GM18511 (cell line): Measurements from ENCODE around the gene C7orf33.
"Not testable (repeated sequence)": the region's sequence is repeated elsewhere in the genome, so short reads cannot be mapped to it uniquely, and the experiment has no call there.

Source experiments
- ATAC-seq: cut with Tn5 transposase; IDR thresholded peaks from one replicate; pipeline ENCODE4 v1.9.1; 2021; ENCODE audit warnings: mild to moderate bottlenecking, moderate library complexity; ENCODE audit not compliant: unreplicated experiment

Gene C7orf33, protein sequence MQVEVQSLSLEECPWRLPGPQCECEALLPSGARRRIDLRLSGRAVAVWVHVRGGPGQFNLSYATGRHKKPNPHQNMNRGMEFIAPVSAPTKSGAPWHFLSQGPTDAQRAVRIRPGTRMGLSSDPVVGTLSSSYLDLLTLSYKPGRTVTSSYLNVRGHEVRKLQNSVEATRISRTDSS

DNA sequence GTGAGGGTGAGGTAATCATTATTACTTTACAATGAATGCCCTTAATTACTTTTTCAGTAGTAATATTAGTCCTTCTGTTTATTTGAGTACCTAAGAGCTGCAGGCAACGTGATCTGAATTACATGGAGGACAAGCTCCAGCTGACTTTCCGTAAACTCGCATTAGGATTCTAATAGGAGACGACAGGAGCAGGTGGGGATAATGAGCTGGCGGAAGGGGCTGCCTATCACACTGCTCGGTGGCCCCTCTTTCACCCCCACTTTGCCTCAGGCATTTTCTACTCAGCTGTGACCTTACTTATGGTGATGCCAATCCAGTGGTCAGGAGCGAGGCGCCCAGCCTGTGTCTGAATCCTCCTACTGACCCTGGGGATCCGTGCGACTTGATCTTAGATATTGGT lies at the start of gene C7orf33:
Gene C7orf33 (plus strand): TSS at position 296 of the 400 bp plus-strand sequence. CDS start 160 bp downstream, outside the sequence.
- no peak for ATAC-seq

DNA sequence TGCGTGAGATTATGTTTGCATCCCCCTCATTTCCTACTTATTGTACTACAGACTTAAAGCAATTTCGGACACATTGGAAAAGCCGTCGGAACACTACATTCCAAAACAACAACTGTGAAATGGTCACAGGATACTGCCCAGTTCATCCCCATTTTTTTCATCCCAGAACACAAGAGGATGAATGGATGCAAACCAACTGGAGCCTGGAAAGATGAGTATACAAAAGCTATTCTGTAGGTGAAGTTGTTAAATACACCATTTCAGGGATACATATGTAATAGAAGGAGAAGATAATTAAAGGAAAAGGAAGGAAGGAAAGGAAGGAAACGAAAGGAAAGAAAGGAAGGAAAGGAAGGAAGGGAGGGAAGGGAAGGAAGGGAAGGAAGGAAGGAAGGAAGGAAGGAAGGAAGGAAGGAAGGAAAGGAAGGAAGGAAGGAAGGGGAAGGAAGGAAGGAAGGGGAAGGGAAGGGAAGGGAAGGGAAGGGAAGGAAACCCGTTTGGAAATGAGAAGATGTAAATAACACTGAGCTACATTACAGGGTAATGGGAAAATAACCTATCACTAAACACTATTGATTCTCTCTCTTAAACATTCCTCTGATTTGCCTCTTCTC lies 48.6 kb upstream of the C7orf33 start:
- ATAC-seq: no peak

DNA sequence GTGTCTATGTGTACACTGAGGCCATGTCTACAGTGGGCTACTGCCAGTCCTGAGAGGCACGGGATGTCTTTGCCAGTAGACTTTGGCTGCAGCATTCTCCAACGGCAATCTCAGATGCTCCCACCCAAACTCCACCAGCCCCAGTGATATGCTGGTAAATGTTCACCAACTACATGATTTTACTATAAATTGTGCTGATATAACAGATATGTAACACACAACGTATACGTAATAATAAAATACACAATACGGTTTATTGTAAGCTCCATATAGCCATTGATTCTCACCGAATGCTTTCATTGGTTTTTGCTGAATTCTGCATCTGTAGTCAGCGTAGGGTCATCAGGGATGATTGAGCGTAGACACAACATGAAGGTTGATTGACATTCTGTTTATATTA lies 47.3 kb upstream of the C7orf33 start:
- no peak for ATAC-seq

DNA sequence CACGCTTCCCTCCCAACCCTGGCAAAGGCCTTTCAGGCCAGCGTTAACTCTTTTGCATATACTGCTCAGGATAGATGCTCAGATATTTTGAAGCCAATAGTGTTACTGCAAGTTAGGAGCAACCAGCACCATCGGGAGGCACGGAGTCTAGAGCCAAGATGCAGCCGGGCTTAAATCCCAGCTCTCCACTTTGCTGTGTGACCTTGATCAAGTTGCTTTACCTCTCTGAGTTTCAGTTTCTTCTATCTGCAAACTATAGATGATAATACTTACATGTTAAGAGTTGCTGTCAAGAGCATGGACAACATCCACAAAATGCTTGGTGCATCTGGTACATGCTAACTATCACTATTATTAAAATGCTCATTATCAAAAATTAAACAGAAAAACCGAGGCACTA lies 45.4 kb upstream of the C7orf33 start:
- no peak for ATAC-seq

DNA sequence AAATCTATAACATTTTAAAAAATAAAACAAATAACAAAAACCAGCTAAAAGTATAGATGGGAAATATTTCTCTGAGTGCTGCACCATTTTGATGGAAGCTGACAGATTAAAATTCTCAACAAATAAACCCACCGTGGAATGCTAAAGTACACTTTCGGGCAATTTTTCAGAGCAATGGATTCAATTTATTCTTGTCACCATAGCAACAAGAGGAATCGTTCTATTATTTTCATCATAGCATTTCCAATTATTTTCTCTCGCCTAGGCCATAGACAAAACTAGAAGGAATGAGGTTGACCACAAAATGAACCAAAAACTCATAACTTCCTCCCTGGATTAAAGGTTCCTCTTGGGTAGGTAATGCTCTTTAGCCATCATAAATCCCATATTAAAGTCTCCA lies 44.6 kb upstream of the C7orf33 start:
- ATAC-seq: no peak

DNA sequence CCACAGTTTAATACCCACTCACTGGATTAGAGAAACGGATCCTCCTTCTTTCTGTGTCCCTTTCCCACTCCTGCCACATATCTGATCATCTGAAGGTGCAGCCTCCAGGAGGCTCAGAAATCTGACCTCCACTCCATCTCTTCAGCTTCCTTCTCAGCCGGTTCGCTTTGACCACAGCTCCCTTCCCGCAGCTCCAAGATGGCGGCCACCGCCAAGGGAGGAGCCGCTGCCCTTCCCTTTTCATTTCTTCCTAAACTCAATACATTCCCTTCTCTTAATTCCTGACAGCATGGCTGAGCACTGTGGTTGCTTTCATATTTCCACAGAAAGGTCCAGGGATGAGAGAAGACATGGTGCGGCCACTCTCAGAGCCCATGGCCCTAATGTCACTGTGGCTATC lies 43.7 kb upstream of the C7orf33 start:
- no peak for ATAC-seq

DNA sequence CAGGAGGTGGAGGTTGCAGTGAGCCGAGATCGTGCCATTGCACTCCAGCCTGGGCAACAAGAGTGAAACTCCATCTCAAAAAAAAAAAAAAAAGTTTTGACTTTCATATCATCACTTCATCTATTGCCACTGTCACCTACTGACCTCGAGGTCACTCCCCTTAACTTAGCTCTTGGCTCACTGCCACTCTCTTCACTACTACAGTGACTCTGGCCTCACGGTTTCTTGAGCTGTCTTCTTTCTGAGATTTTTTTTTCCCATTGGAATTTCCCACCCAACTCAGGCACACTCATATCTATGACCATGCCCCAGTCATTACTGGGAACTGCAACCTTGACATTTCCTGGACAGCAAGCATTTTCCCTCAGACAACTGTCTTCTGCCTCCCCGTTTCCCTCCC lies 42.6 kb upstream of the C7orf33 start:
- ATAC-seq: no peak

DNA sequence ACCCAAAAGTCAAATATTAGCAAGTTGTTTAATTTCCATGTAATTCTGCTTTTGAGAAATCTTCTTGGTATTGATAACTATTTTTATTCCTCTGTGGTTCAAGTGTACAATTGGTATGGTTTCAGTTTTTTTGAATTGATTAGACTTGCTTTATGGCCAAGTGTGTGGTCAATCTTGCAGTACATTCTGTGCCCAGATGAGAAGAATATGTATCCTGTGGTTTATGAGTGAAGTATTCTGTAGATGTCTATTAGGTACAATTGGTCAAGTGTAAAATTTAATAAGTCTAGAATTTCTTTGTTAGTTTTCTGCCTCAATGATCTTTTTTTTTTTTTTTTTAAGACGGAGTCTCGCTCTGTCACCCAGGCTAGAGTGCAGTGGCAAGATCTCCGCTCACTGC lies 36.6 kb upstream of the C7orf33 start:
- ATAC-seq: no peak

DNA sequence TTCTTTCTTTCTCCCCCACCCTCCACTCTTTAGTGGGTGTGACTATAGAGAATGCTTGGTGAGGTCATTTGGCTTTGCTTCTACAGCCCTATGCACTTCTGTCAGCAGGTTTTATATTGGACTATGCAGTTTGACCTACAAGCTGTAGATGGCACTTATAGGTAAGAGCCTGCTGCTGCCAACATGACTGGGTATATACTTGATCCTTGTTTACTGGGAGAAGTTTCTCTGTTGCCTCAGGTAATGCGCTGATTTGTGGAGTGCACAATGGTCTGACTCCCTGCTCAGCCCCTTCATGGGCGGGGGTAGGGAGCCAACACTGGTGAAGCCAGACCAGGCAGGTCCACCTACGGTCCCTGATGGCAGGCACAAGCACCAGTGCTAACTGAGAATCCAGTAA lies 33.7 kb upstream of the C7orf33 start:
- no peak for ATAC-seq

DNA sequence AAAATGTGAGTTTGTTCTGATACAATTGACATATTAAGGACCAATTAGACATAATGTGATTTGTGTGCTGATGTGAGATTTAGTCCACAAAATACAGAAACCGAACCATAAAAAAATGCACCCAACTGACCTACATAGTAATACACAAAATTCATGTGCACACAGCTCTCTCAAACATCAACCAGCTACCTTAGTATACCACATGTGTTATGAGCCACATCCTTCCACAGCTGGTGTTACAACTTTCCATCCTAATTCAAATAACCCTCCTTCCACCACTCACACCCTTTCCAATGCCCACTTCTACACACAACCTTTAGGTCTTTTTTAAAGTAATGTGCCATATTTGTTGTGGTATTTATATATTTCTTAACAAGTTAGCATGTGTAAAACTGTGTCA lies 31.7 kb upstream of the C7orf33 start:
- ATAC-seq: no peak

DNA sequence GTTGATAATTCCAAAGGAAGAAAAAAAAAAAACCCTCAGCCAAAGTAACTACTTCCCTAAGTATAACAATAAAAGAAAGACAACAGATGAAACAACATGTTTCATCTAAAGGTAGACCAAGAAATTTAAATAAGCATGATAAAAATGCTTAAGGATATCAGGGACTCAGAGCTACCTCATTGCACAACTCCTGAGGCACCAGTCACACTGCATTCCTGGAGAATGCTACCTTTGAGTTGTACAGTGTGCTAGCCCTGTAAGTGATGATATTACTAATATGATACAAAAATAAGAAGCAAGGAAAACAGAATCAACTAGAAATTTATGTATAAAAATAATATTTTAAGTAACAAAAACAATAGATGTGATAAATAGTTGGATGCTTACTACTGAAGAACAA lies 29.5 kb upstream of the C7orf33 start:
- no peak for ATAC-seq

DNA sequence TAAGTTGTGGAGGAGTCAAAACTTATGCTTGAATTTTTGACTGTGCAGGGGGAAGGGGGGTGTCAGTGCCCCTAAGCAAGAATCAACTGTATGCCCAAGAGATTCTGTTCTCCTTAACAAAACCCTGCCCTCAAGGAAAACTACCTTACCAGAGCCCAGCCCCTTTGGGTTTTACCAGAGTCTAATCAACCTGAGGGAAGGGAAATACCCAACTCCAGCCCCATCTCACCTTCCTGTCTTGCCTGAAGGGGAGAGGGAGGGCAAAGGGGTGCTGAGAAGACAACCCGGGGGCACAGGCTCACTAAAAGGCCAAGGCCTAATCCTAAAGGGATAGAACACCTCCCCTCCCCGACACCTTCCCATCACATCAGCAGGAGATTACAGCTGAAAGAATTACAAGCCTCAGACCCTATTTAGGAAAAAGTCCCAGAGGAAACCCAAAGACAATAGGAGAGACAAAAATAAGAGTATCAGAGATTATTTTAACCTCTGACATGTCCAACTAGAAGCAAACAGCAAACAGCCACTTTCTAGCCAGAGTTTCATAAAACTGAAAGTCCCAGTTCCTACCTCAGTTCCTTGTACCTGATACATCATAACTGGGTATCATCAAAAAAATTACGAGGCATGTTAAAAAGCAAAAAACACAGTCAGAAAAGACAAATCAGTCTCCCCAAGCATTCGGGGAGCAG lies 26.8 kb upstream of the C7orf33 start:
- peak; percentile 52 for ATAC-seq

DNA sequence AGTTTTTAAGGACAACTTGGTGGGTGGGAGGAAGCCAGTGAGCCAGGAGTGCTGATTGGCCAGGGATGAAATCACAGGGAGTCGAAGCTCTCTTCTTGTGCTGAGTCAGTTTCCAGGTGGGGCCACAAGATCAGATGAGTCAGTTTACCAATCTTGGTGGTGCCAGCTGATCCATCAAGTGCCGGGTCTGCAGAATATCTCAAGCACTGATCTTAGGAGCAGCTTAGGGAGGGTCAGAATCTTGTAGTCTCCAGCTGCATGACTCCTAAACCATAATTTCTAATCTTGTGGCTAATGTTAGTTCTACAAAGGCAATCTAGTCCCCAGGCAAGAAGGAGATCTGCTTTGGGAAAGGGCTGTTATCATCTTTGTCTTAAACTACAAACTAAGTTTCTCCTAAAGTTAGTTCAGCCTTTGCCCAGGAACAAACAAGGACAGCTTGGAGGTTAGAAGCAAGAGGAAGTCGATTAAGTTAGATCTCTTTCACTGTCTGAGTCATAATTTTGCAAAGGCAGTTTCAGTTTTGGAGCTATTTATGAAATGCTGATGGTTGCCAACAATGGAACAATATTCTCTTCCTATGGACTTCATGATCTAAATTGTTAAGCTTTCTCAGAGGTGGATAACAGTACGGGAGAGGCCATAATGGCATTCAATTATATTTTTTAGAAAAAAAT lies 26.2 kb upstream of the C7orf33 start:
- peak; percentile 91 for ATAC-seq

DNA sequence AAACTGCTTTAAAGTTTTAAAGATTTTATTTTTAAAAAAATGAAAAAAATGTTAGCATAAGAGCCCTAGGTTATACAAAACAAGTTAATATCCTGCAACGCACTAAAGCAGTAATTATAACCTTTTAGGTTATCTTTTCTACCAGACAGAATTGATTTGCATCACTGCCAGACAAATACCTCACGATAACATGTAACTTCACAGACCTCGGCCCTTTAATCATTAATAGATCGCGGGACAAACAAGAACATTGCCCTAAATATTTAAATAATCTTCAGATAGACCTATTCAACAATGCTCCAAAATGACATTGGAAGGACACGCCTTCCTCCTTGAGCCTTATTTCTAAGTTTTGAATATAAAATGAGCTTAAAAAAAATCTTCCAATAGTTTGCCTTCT lies 23.8 kb upstream of the C7orf33 start:
- ATAC-seq: no peak

DNA sequence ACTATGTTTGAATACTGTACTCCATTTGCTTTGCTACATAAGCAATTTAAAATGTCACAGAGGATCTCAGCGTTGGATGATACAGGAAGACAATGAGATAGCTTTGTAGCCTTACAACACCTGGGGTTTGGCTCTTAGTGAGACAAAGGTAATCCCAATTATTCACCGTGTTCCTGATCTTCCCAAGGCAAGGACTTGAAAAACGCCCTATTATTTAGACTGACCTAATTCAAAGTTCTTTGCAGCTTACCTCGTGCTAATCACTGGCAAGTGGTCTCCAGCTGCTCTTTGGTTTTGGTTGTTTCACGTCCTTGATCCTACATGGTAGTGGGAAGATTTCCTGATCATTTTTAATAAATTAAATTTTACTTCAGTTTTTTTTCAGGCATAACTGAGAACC lies 23.0 kb upstream of the C7orf33 start:
- no peak for ATAC-seq

DNA sequence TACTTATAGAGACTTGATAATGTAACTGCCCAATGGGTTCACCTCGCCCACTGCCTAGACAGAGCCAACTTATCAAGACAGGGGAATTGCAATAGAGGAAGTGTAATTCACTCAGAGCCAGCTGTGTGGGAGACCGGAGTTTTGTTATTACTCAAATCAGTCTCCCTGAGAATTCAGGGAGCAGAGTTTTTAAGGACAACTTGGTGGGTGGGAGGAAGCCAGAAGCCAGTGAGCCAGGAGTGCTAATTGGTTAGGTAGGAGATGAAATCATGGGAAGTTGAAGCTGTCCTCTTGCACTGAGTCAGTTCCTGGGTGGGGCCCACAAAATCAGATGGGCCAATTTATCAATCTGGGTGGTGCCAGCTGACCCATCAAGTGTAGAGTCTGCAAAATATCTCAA lies 20.1 kb upstream of the C7orf33 start:
- no peak for ATAC-seq

DNA sequence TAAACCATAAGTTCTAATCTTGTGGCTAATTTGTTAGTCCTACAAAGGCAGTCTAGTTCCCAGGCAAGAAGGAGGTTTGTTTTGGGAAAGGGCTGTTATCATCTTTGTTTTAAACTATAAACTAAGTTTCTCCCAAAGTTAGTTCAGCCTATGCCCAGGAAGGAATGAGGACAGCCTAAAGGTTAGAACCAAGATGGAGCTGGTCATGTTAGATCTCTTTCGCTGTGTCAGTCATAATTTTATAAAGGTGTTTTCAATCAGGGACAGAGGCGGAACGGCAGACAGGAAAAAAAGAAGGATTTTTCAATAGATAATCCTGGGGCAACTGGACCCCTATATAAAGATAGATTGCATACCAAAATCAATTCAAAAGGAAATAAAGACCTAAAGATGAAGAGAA lies 19.6 kb upstream of the C7orf33 start:
- not testable (repeated sequence) for ATAC-seq

DNA sequence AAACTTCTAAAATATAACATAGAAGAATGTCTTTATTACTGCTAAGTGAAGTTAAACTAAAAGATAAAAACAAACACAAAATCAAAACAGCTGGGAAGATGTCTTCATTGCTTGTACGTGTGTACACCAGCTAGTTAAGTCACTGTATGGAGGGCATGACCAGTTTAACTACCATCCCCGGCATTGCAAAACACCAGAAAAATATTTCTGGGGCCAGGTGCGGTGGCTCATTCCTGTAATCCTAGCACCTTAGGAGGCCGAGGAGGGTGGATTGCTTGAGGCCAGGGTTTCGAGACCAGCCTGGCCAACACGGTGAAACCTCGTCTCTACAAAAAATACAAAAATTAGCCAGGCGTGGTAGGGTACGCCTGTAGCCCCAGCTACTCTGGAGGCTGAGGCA lies 19.2 kb upstream of the C7orf33 start:
- ATAC-seq: no peak

DNA sequence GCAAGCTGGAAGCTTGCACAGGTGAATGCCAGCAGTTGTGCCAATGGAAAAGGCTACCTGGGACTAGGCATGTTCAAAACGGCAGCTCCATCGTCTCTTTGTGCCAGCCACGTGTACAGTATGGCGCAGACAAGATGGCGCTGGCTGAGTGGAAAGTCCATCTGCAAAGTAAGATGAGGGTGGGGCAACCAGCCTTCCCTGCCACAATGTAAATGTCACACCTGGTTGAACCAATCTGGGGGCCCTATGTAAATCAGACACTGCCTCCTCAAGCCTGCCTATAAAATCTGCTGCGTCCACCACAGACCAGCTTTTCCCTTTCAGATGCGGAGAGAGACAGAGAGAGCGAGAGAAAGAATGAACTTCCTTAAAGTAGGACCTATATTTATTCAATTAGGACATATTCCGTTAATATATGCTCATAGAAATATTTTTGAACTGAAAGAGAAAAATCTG lies 18.5 kb upstream of the C7orf33 start:
- no peak for ATAC-seq

DNA sequence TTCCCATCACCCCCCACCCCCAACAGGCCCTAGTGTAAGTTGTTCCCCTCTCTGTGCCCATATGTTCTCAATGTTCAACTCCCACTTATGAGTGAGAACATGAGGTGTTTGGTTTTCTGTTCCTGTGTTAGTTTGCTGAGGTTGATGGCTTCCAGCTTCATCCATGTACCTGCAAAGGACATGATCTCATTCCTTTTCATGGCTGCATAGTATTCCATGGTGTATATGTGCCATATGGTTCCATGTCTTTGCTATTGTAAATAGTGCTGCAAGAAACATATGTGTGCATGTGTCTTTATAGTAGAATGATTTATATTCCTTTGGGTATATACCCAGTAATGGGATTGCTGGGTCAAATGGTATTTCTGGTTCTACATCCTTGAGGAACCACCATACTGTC lies 17.0 kb upstream of the C7orf33 start:
- ATAC-seq: not testable (repeated sequence)

DNA sequence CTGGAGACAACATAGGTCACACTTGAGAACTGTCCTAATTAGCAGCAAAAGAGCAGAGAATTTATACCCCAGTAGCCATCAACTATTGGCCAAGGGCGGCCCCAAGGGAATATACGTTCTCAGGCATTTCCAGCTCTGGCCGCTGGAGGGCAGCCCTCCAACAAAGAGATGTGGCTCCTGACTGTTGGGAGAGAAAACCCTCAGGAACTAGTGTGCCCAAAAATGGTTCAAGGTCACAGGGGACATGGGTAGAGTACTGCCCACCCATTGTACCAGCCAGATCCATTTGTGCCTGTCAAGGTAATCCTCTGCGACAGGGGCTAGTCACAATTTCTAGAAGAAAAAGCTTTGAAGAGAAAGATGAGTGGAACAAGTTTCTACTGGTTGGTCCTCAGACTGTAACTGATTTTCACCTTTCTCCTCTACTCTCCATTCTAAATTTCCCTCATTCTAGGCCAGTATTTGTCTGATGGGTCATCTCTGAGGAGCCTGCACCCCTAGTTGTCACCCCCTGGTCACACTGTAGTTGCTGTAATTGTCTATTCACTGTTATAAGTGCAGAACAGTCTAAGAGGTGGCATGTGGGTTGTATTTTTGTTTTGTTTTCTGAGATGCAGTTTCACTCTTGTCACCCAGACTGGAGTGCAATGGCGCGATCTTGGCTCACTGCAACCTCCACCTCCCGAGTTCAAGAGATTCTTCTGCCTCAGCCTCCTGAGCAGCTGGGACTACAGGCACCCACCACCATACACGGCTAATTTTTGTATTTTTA lies 14.7 kb upstream of the C7orf33 start:
- ATAC-seq: peak; percentile 97
